ENCODE measurements around the gene IQCF5. TPM values are rescaled to one million over a fixed set of nuclear protein-coding genes. Genes with fewer than 3 reads are reported as not detected.

Gene IQCF5
- total RNA-seq = not detected in 2 replicates

GRCh38 chr3:51875501-51875900 lies at the start of gene IQCF5:
Gene IQCF5 (minus strand): TSS chr3:51875601. CDS start chr3:51875531, 70 bp downstream.

GRCh38 chr3:51860703-51861665 lies 14.4 kb downstream of the IQCF5 start, which contains the start of gene IQCF2:
Gene IQCF2 (plus strand): TSS chr3:51861615. CDS start chr3:51861667, 52 bp downstream.

Small RNA genes within 50 kb of the gene (small RNA-seq; reads per million reads assigned to genes)
- not detected for gene RN7SL504P

Other genes with a start within 250 kb of the IQCF5 start
- gene TEX264, start 204.3 kb downstream of the IQCF5 start, total RNA-seq = 29.8 and 43.2 TPM in 2 replicates
- under 0.01 and 0.11 TPM in 2 replicates for gene GRM2, start 168.5 kb downstream of the IQCF5 start, total RNA-seq
- not detected in 2 replicates for gene IQCF6, start 96.4 kb downstream of the IQCF5 start, total RNA-seq
- not detected in 2 replicates for gene IQCF2, start 14.0 kb downstream of the IQCF5 start, total RNA-seq
- gene IQCF1, start 27.8 kb upstream of the IQCF5 start, total RNA-seq = not detected in 2 replicates
- 8.6 and 15.6 TPM in 2 replicates for gene RRP9, start 66.3 kb upstream of the IQCF5 start, total RNA-seq
- gene PARP3, start 66.8 kb upstream of the IQCF5 start, total RNA-seq = 13.8 and 24.7 TPM in 2 replicates
- gene GPR62, start 79.8 kb upstream of the IQCF5 start, total RNA-seq = under 0.01 TPM in 1 of 2 replicates, not detected in the other
- 55.7 and 174 TPM in 2 replicates for gene PCBP4, start 91.9 kb upstream of the IQCF5 start, total RNA-seq
- 22.9 and 28.3 TPM in 2 replicates for gene ABHD14B, start 98.4 kb upstream of the IQCF5 start, total RNA-seq
- 11.0 and 12.7 TPM in 2 replicates for gene ABHD14A, start 99.5 kb upstream of the IQCF5 start, total RNA-seq
- gene ACY1, start 107.9 kb upstream of the IQCF5 start, total RNA-seq = 36.1 and 49.7 TPM in 2 replicates
- 1,027 and 1,065 TPM in 2 replicates for gene RPL29, start 120.3 kb upstream of the IQCF5 start, total RNA-seq
- 11.0 and 25.2 TPM in 2 replicates for gene DUSP7, start 181.0 kb upstream of the IQCF5 start, total RNA-seq

Data from placental epithelial cell (primary cell).